Smooth muscle cell (in vitro differentiated cells): ENCODE results near the gene CLRN3. TPM values are rescaled to one million over a fixed set of nuclear protein-coding genes. Genes with fewer than 3 reads are reported as not detected.

ENCODE experiments used
- DNase-seq: peaks from one replicate; lab custom pipeline; 2025; ENCODE audit not compliant: unreplicated experiment; lab: John Stamatoyannopoulos, UW
- H2AFZ ChIP-seq: fragments of 200-600 bp; sonication (generic); 2 replicates; pipeline ENCODE4 v1.6.0; 2016; ENCODE audit warnings: antibody characterized with exemption, low read depth, mild to moderate bottlenecking
- H3F3A ChIP-seq: fragments of 200-600 bp; sonication (generic); 2 replicates; pipeline ENCODE4 v1.6.0; 2017; ENCODE audit warnings: antibody characterized with exemption, low read depth
- H3K27ac ChIP-seq: fragments of 200-600 bp; sonication (generic); 2 replicates; pipeline ENCODE4 v1.5.1; 2016; ENCODE audit warnings: low read depth, mild to moderate bottlenecking
- H3K27me3 ChIP-seq: fragments of 200-600 bp; sonication (generic); 2 replicates; pipeline ENCODE4 v1.6.1; 2016; ENCODE audit warnings: low read depth, mild to moderate bottlenecking
- H3K36me3 ChIP-seq: fragments of 200-600 bp; sonication (generic); 2 replicates; pipeline ENCODE4 v1.5.1; 2016; ENCODE audit warnings: low read depth
- H3K4me1 ChIP-seq: fragments of 200-600 bp; sonication (generic); 2 replicates; pipeline ENCODE4 v1.5.1; 2016; ENCODE audit warnings: low read depth
- H3K4me2 ChIP-seq: fragments of 200-600 bp; sonication (generic); 2 replicates; pipeline ENCODE4 v1.6.0; 2016; ENCODE audit warnings: mild to moderate bottlenecking
- H3K4me3 ChIP-seq: fragments of 200-600 bp; sonication (generic); 2 replicates; pipeline ENCODE4 v1.5.1; 2016; ENCODE audit warnings: mild to moderate bottlenecking
- H3K79me2 ChIP-seq: fragments of 200-600 bp; sonication (generic); 2 replicates; pipeline ENCODE4 v1.6.0; 2016; ENCODE audit warnings: low read depth, mild to moderate bottlenecking
- H3K9ac ChIP-seq: fragments of 200-600 bp; sonication (generic); 2 replicates; pipeline ENCODE4 v1.6.0; 2016; ENCODE audit warnings: low read depth
- H3K9me3 ChIP-seq: fragments of 200-600 bp; sonication (generic); replicated peaks from 2 replicates; pipeline ENCODE4 v1.5.1; 2016; ENCODE audit warnings: low read depth
- H4K20me1 ChIP-seq: fragments of 200-600 bp; sonication (generic); 2 replicates; pipeline ENCODE4 v1.6.0; 2016; ENCODE audit warnings: low read depth
- CTCF ChIP-seq: fragments of 200-600 bp; sonication (generic); IDR thresholded peaks from 2 replicates; pipeline ENCODE4 v1.5.1; 2017; ENCODE audit warnings: borderline replicate concordance, mild to moderate bottlenecking, antibody characterized with exemption; ENCODE audit not compliant: insufficient read depth, poor library complexity, severe bottlenecking
- WGBS: methylation state at CpG from one replicate; pipeline ENCODE4 v1.1.7; 2016; ENCODE audit warnings: low lambda C conversion rate; 5-methylcytosine and 5-hydroxymethylcytosine counted together
- polyA plus RNA-seq: library from polyadenylated mRNA; unstranded; fragments of >200 nt; fragmentation: Nextera tagmentation; extraction: Ambion mirVana; gene quantifications from 2 replicates; pipeline ENCODE4 v1.2.1, GENCODE V29; 2016
- total RNA-seq: library from RNA; depleted of rRNA; stranded (reverse); fragments of >200 nt; gene quantifications from 2 replicates; pipeline ENCODE4 v1.2.3, GENCODE V29; 2014

Gene CLRN3
- total and polyA plus RNA-seq, 2 experiments from 2014 or later, result not detected

- H3K4me3 ChIP-seq, result peak overlapping the region; percentile 91
- peak overlapping the region; percentile 77 for H3K27ac ChIP-seq
- no peaks in the 10 kb centered on the region for H3K36me3 ChIP-seq
- no peak for DNase-seq
- 60% methylated on average over 12 of the region's 13 CpGs for WGBS
- no peaks in the 10 kb centered on the region for H3K9me3 ChIP-seq
- peak overlapping the region; percentile 78 for H3K9ac ChIP-seq
- peak overlapping the region; percentile 94 for H3K4me2 ChIP-seq
- peaks cover 39% of the 10 kb centered on the region for H3K79me2 ChIP-seq
- TF ChIP-seq CTCF, result no peak
- H3K27me3 ChIP-seq, result no peaks in the 10 kb centered on the region
- H2AFZ ChIP-seq, result no peak overlapping the region
- no peaks in the 10 kb centered on the region for H3F3A ChIP-seq
- peaks cover 4% of the 10 kb centered on the region for H3K4me1 ChIP-seq
- no peaks in the 10 kb centered on the region for H4K20me1 ChIP-seq
Measured at GRCh38 chr10:127908106-127908958, 15.6 kb upstream of the CLRN3 start.

- Histone ChIP-seq H2AFZ (peak overlapping the region; percentile 75), H3K36me3 (no peaks in the 10 kb centered on the region), H4K20me1 (no peaks in the 10 kb centered on the region), H3K4me3 (peak overlapping the region; percentile 91), H3K27me3 (no peaks in the 10 kb centered on the region), H3K4me2 (peak overlapping the region; percentile 94), H3K79me2 (peaks cover 31% of the 10 kb centered on the region), H3F3A (no peaks in the 10 kb centered on the region), H3K4me1 (peaks cover 4% of the 10 kb centered on the region), H3K27ac (peak overlapping the region; percentile 77), H3K9ac (peak overlapping the region; percentile 78), H3K9me3 (no peaks in the 10 kb centered on the region)
- 23% methylated on average over 40 of the region's 65 CpGs for WGBS
- TF ChIP-seq CTCF, result no peak
- DNase-seq, result no peak
Measured at GRCh38 chr10:127907411-127908105, 14.8 kb upstream of the CLRN3 start.

GRCh38 chr10:127906548-127907377, 14.0 kb upstream of the CLRN3 start, which contains the start of gene PTPRE:
TSS of gene PTPRE (plus strand) at chr10:127907103. CDS start at chr10:128040882, 133,779 bp downstream.
- Histone ChIP-seq H3K36me3 (no peaks in the 10 kb centered on the region), H3K4me1 (peaks cover 4% of the 10 kb centered on the region), H2AFZ (peak within 1 kb of the TSS; percentile 75), H3K4me2 (peak within 1 kb of the TSS; percentile 94), H3K79me2 (peaks cover 25% of the 10 kb centered on the region), H3K9me3 (no peaks in the 10 kb centered on the region), H3K27ac (peak within 1 kb of the TSS; percentile 77), H3F3A (no peaks in the 10 kb centered on the region), H4K20me1 (no peaks in the 10 kb centered on the region), H3K9ac (peak within 1 kb of the TSS; percentile 78), H3K4me3 (peak within 1 kb of the TSS; percentile 91), H3K27me3 (no peaks in the 10 kb centered on the region)
- peak; percentile 24 for DNase-seq
- 12% methylated on average over 59 of the region's 78 CpGs for WGBS
- TF ChIP-seq CTCF, result peak; percentile 61
